ENCODE results near the gene BOC.

The BOC gene

GRCh38 chr3:113222451-113223086 is 11.2 kb downstream of the BOC start:
- no peak for DNase-seq (ENCODE audit: low read depth)

- no peak for DNase-seq (ENCODE audit: low read depth)
Measured at GRCh38 chr3:113223475-113224281, 12.3 kb downstream of the BOC start.

- no peak for DNase-seq (ENCODE audit: low read depth)
Measured at GRCh38 chr3:113225286-113225685, 13.9 kb downstream of the BOC start.

- no peak for DNase-seq (ENCODE audit: low read depth)
Measured at GRCh38 chr3:113226491-113226890, 15.1 kb downstream of the BOC start.

GRCh38 chr3:113227146-113227545 is 15.8 kb downstream of the BOC start:
- DNase-seq (ENCODE audit: low read depth): no peak

GRCh38 chr3:113228498-113229286 is 17.3 kb downstream of the BOC start:
- no peak for DNase-seq (ENCODE audit: low read depth)

GRCh38 chr3:113231391-113231790 is 20.0 kb downstream of the BOC start:
- no peak for DNase-seq (ENCODE audit: low read depth)

GRCh38 chr3:113231827-113232253 is 20.5 kb downstream of the BOC start:
- no peak for DNase-seq (ENCODE audit: low read depth)

- DNase-seq (ENCODE audit: low read depth): no peak
Measured at GRCh38 chr3:113232342-113232741, 21.0 kb downstream of the BOC start.

- no peak for DNase-seq (ENCODE audit: low read depth)
Measured at GRCh38 chr3:113233497-113233896, 22.1 kb downstream of the BOC start.

GRCh38 chr3:113234028-113234427 is 22.7 kb downstream of the BOC start:
- DNase-seq (ENCODE audit: low read depth): no peak

GRCh38 chr3:113234688-113235260 is 23.4 kb downstream of the BOC start:
- DNase-seq (ENCODE audit: low read depth): no peak

GRCh38 chr3:113238503-113238902 is 27.1 kb downstream of the BOC start:
- DNase-seq (ENCODE audit: low read depth): no peak

- DNase-seq (ENCODE audit: low read depth): no peak
Measured at GRCh38 chr3:113240841-113241240, 29.5 kb downstream of the BOC start.

- no peak for DNase-seq (ENCODE audit: low read depth)
Measured at GRCh38 chr3:113241292-113242095, 30.1 kb downstream of the BOC start.

GRCh38 chr3:113242096-113242581 is 30.8 kb downstream of the BOC start:
- DNase-seq (ENCODE audit: low read depth): no peak

- no peak for DNase-seq (ENCODE audit: low read depth)
Measured at GRCh38 chr3:113243071-113243470, 31.7 kb downstream of the BOC start.

GRCh38 chr3:113243846-113244245 is 32.5 kb downstream of the BOC start:
- DNase-seq (ENCODE audit: low read depth): no peak

- DNase-seq (ENCODE audit: low read depth): no peak
Measured at GRCh38 chr3:113245761-113246161, 34.4 kb downstream of the BOC start.

GRCh38 chr3:113247068-113247467 is 35.7 kb downstream of the BOC start:
- DNase-seq (ENCODE audit: low read depth): no peak

GRCh38 chr3:113247675-113248458 is 36.5 kb downstream of the BOC start:
- no peak for DNase-seq (ENCODE audit: low read depth)

All from activated T-cell treated with anti-CD3 and anti-CD28 coated beads for 1 hour (primary cell).